B cell (primary cell): Measurements from ENCODE around the gene CCDC30. TPM values are rescaled to one million over a fixed set of nuclear protein-coding genes. Genes with fewer than 3 reads are reported as not detected.

Source experiments
- ATAC-seq: fragments of 200-7000 bp; cut with Tn5 transposase; one replicate; pipeline ENCODE4 v1.10.0; 2021; ENCODE audit warnings: low read depth, mild to moderate bottlenecking, moderate number of reproducible peaks, moderate library complexity
- CTCF ChIA-PET: fragments of 350-600 bp; sonication (Branson Sonifier 250); formaldehyde crosslinking; loops from one replicate; lab custom pipeline; 2021; ENCODE audit warnings: antibody characterized with exemption, inconsistent platforms; lab: Charles Lee
- POLR2A ChIA-PET: fragments of 350-600 bp; sonication (Branson Sonifier 250); formaldehyde crosslinking; loops from one replicate; lab custom pipeline; 2021; ENCODE audit warnings: antibody characterized with exemption; lab: Charles Lee
- DNase-seq: peaks from one replicate; pipeline ENCODE4 v3.0.0; 2013
- H2AFZ ChIP-seq: 2 replicates; pipeline ENCODE4 v1.6.1; 2012; ENCODE audit warnings: mild to moderate bottlenecking, low read depth, low read length; ENCODE audit not compliant: insufficient read depth, poor library complexity, severe bottlenecking
- H3K27ac ChIP-seq, 2 donors: 1 replicate in 1 of 2; 2 replicates in 1 of 2; pipeline ENCODE4 v1.5.1; 2012 to 2013; ENCODE audit warnings: low read length in 2 of 2, mild to moderate bottlenecking in 2 of 2, moderate library complexity in 1 of 2
- H3K27me3 ChIP-seq, 4 experiments: fragments of 200-600 bp in 1 of 4; sonication (generic) in 1 of 4; replicated peaks in 1 of 4; 1 replicate in 2 of 4; 2 replicates in 2 of 4; pipeline versions ENCODE4 v1.6.1 to v1.7.0; 2013 to 2016; ENCODE audit warnings: low read length in 3 of 4, mild to moderate bottlenecking in 2 of 4, mixed read lengths in 1 of 4, moderate library complexity in 1 of 4; ENCODE audit not compliant: insufficient read depth in 4 of 4, control insufficient read depth in 3 of 4; ENCODE audit errors: control extremely low read depth in 1 of 4
- H3K36me3 ChIP-seq, 2 experiments: replicated peaks in 1 of 2; 1 replicate in 1 of 2; 2 replicates in 1 of 2; pipeline versions ENCODE4 v1.6.1 to v1.7.1; 2013; ENCODE audit warnings: low read length in 1 of 2; ENCODE audit not compliant: insufficient read depth in 2 of 2, control insufficient read depth in 1 of 2; ENCODE audit errors: control extremely low read depth in 1 of 2, extremely low read depth in 1 of 2
- H3K4me1 ChIP-seq, 2 donors: fragments of 200-600 bp in 1 of 2; sonication (generic) in 1 of 2; 1 replicate in 1 of 2; 2 replicates in 1 of 2; pipeline versions ENCODE4 v1.5.1 to v1.6.1; 2013 to 2017; ENCODE audit warnings: low read length in 2 of 2; ENCODE audit not compliant: control insufficient read depth in 2 of 2, insufficient read depth in 2 of 2
- H3K4me2 ChIP-seq: replicated peaks from 2 replicates; pipeline ENCODE3; 2012; ENCODE audit warnings: mild to moderate bottlenecking, low read depth, low read length; ENCODE audit not compliant: poor library complexity, severe bottlenecking
- H3K4me3 ChIP-seq, 5 experiments: fragments of 200-600 bp in 1 of 5; sonication (generic) in 1 of 5; 1 replicate in 3 of 5; 2 replicates in 2 of 5; pipeline versions ENCODE4 v1.5.1 to v1.7.0; 2011 to 2016; ENCODE audit warnings: low read length in 4 of 5, mild to moderate bottlenecking in 4 of 5, low read depth in 2 of 5, control low read depth in 1 of 5, moderate library complexity in 1 of 5; ENCODE audit not compliant: insufficient read depth in 1 of 5; ENCODE audit errors: control extremely low read depth in 1 of 5, extremely low read depth in 1 of 5
- H3K79me2 ChIP-seq: fragments of 200-600 bp; sonication (generic); one replicate; pipeline ENCODE4 v1.6.0; 2016; ENCODE audit warnings: low read length; ENCODE audit not compliant: control insufficient read depth, insufficient read depth
- H3K9ac ChIP-seq: fragments of 200-600 bp; sonication (generic); 2 replicates; pipeline ENCODE4 v1.6.1; 2017; ENCODE audit warnings: mild to moderate bottlenecking, low read length, moderate library complexity
- H3K9me3 ChIP-seq, 3 donors: one replicate each; pipeline versions ENCODE4 v1.6.1 to v1.7.1; 2013; ENCODE audit warnings: low read length in 2 of 3; ENCODE audit not compliant: control insufficient read depth in 2 of 3, insufficient read depth in 1 of 3; ENCODE audit errors: control extremely low read depth in 1 of 3
- H4K20me1 ChIP-seq: 2 replicates; pipeline ENCODE4 v1.6.0; 2012; ENCODE audit warnings: mild to moderate bottlenecking, low read length; ENCODE audit not compliant: insufficient read depth, control insufficient read depth, poor library complexity, severe bottlenecking
- H3K27ac Mint-ChIP-seq: one replicate; pipeline ENCODE4 v1.8.0; 2021; ENCODE audit warnings: mixed read lengths
- H3K27me3 Mint-ChIP-seq: one replicate; pipeline ENCODE4 v1.8.0; 2021; ENCODE audit warnings: mixed read lengths
- H3K4me1 Mint-ChIP-seq: one replicate; pipeline ENCODE4 v1.8.0; 2021; ENCODE audit warnings: mixed read lengths
- H3K4me3 Mint-ChIP-seq: one replicate; pipeline ENCODE4 v1.8.0; 2021; ENCODE audit warnings: mixed read lengths
- H3K9me3 Mint-ChIP-seq: one replicate; pipeline ENCODE4 v1.8.0; 2022; ENCODE audit warnings: mixed read lengths; ENCODE audit not compliant: insufficient read depth
- CTCF ChIP-seq: fragments of 200-600 bp; IDR thresholded peaks from one replicate; pipeline ENCODE4 v1.8.0; 2022; ENCODE audit warnings: antibody characterized with exemption, mild to moderate bottlenecking
- EZH2 ChIP-seq: IDR thresholded peaks from 2 replicates; pipeline ENCODE4 v1.6.1; 2012; ENCODE audit warnings: borderline replicate concordance, low read depth, mild to moderate bottlenecking, moderate library complexity, low read length; ENCODE audit not compliant: insufficient read depth, poor library complexity, severe bottlenecking
- WGBS: methylation state at CpG from one replicate; pipeline ENCODE4 v1.1.5; 2013; ENCODE audit warnings: missing lambda C conversion rate; ENCODE audit not compliant: insufficient coverage; 5-methylcytosine and 5-hydroxymethylcytosine counted together
- intact Hi-C: fragments of 100-400 bp; cut with micrococcal nuclease; formaldehyde crosslinking; loops from one replicate; pipeline ENCODE4 v1.10.0; 2022
- polyA plus RNA-seq: library from polyadenylated mRNA; depleted of rRNA; stranded (reverse); fragments of >200 nt; gene quantifications from 2 replicates; pipeline ENCODE4 v1.2.3, GENCODE V29; 2012
- total RNA-seq, 2 donors: library from RNA; stranded (reverse); fragments of 120-200 nt in 1 of 2; gene quantifications; 1 replicate in 1 of 2; 2 replicates in 1 of 2; pipeline versions ENCODE4 v1.2.3 to v1.2.4, GENCODE V29; 2013 to 2022

Gene CCDC30
- total and polyA plus RNA-seq, 2 donors (not counting 1 experiment from before 2014, with no cell fraction given): 1.4 to 7.4 TPM

GRCh38 chr1:42601472-42601871, 138.4 kb downstream of the CCDC30 start:
- Histone ChIP-seq H2AFZ (no peak overlapping the region), H3K4me3 (no peak overlapping the region), H3K27ac (no peak overlapping the region), H3K4me1 (no peaks in the 10 kb centered on the region), H3K9ac (no peak overlapping the region), H3K36me3 (no peaks in the 10 kb centered on the region), H3K79me2 (no peaks in the 10 kb centered on the region), H3K27me3 (no peaks in the 10 kb centered on the region), H3K9me3 (peaks cover 0 to 3% (median 0%) of the 10 kb centered on the region in 3 donors), H3K4me2 (no peak overlapping the region), H4K20me1 (no peaks in the 10 kb centered on the region)
- no peak overlapping the region for H3K27ac Mint-ChIP-seq
- intact Hi-C loops: no loop called here
- no peak for DNase-seq
- no CpG with 5 or more reads among the region's 2 CpGs for WGBS
- ChIA-PET CTCF (no interaction called here), POLR2A (no interaction called here)
- ATAC-seq: no peak
- H3K9me3 Mint-ChIP-seq: peaks cover 4% of the 10 kb centered on the region
- H3K27me3 Mint-ChIP-seq: no peaks in the 10 kb centered on the region
- H3K4me3 Mint-ChIP-seq: no peak overlapping the region
- H3K4me1 Mint-ChIP-seq: no peaks in the 10 kb centered on the region
- no peak for TF ChIP-seq CTCF
- no peak for TF ChIP-seq EZH2

DNA sequence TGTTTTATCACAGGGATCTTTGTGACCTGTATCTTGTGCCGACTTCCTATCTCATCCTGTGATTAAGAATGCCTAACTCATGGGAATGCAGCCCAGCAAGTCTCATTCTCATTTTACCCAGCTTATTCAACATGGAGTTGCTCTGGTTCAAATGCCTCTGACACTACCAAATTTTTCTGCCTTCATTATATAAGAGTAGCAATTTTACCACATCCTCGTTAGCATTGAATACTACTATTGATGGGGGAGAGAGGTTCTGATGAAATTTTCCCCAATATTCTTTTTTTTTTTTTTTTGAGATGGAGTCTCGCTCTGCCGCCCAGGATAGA, 150.7 kb downstream of the CCDC30 start:
- ChIA-PET CTCF (no interaction called here), POLR2A (no interaction called here)
- no peaks in the 10 kb centered on the region for H3K4me1 Mint-ChIP-seq
- DNase-seq: no peak
- ATAC-seq: no peak
- H3K9ac ChIP-seq: no peak overlapping the region
- H3K9me3 ChIP-seq: peaks cover 0 to 1% (median 0%) of the 10 kb centered on the region in 3 donors
- no peaks in the 10 kb centered on the region for H3K79me2 ChIP-seq
- no peak overlapping the region for H3K4me3 Mint-ChIP-seq
- H3K36me3 ChIP-seq: no peaks in the 10 kb centered on the region
- TF ChIP-seq EZH2 (no peak), CTCF (no peak)
- peaks cover 3% of the 10 kb centered on the region for H3K9me3 Mint-ChIP-seq
- no peak overlapping the region for H3K4me2 ChIP-seq
- no peak overlapping the region for H2AFZ ChIP-seq
- no peaks in the 10 kb centered on the region for H3K27me3 Mint-ChIP-seq
- H3K27me3 ChIP-seq: no peaks in the 10 kb centered on the region
- H3K4me3 ChIP-seq: no peak overlapping the region
- H3K27ac ChIP-seq: no peak overlapping the region
- intact Hi-C loops: no loop called here
- H3K27ac Mint-ChIP-seq: no peak overlapping the region
- no peaks in the 10 kb centered on the region for H4K20me1 ChIP-seq
- WGBS: no CpG with 5 or more reads among the region's 4 CpGs
- no peaks in the 10 kb centered on the region for H3K4me1 ChIP-seq
